Measurements from ENCODE around the gene R3HCC1L.

- TF ChIP-seq YY1 (IDR thresholded peaks at IDR 0.05; ENCODE audit: low read depth) (no peak), EP300 (IDR thresholded peaks at IDR 0.05; ENCODE audit: borderline replicate concordance) (no peak), FOXM1 (IDR thresholded peaks at IDR 0.05; ENCODE audit: borderline replicate concordance, low read depth) (no peak), RAD21 (IDR thresholded peaks at IDR 0.05; ENCODE audit: low read depth) (no peak), TCF12 (IDR thresholded peaks at IDR 0.05; ENCODE audit: low read depth) (no peak), ZBTB7A (IDR thresholded peaks at IDR 0.05; ENCODE audit: low read depth) (no peak), EGR1 (IDR thresholded peaks at IDR 0.05) (no peak), CREB1 (IDR thresholded peaks at IDR 0.05; ENCODE audit: low read depth) (no peak), REST (IDR thresholded peaks at IDR 0.05; ENCODE audit: low read depth) (no peak)
Observed at GRCh38 chr10:98195120-98195519, 60.7 kb downstream of the R3HCC1L start.
